Omental fat pad (tissue), 4 donors: ENCODE measurements around the gene ANKRD9. TPM values are rescaled to one million over a fixed set of nuclear protein-coding genes. Genes with fewer than 3 reads are reported as not detected.

ENCODE experiments used
- ATAC-seq: fragments of 150-250 bp; one replicate; pipeline ENCODE4 v1.9.1; 2016; ENCODE audit warnings: mild to moderate bottlenecking, moderate library complexity; ENCODE audit not compliant: low FRiP score
- DNase-seq: peaks from one replicate; pipeline ENCODE4 v3.0.0-alpha.2; 2019; ENCODE audit warnings: low spot score
- CTCF ChIP-seq, 3 donors: fragments of 450-650 bp; IDR thresholded peaks; one replicate each; pipeline ENCODE4 v1.5.1; 2016 to 2017; ENCODE audit warnings: antibody characterized with exemption in 3 of 3, mild to moderate bottlenecking in 3 of 3, moderate library complexity in 2 of 3
- total RNA-seq, 4 donors: library from RNA; depleted of rRNA; stranded (reverse); fragments of >200 nt; gene quantifications; one replicate each; pipeline ENCODE4 v1.1.0, GENCODE V29; 2016

ANKRD9 gene
- total RNA-seq, 4 donors from 2014 or later: 15.1 to 25.9 (median 23.9) TPM

GRCh38 chr14:102490456-102490855, 19.1 kb downstream of the ANKRD9 start:
- DNase-seq: no peak
- no peak for ATAC-seq
- no peak for TF ChIP-seq CTCF (IDR thresholded peaks at IDR 0.05)

- ATAC-seq: no peak
- TF ChIP-seq CTCF (IDR thresholded peaks at IDR 0.05): no peak
Observed at GRCh38 chr14:102487204-102487577, 22.4 kb downstream of the ANKRD9 start.

GRCh38 chr14:102486513-102487203, 22.9 kb downstream of the ANKRD9 start:
- no peak for ATAC-seq
- DNase-seq: no peak
- no peak for TF ChIP-seq CTCF (IDR thresholded peaks at IDR 0.05)

More at GRCh38 chr14:102487204-102487577, 22.4 kb downstream of the ANKRD9 start:
- no peak for DNase-seq

- DNase-seq: no peak
- no peak for ATAC-seq
- no peak for TF ChIP-seq CTCF (IDR thresholded peaks at IDR 0.05)
Observed at GRCh38 chr14:102485693-102486512, 23.7 kb downstream of the ANKRD9 start.

GRCh38 chr14:102484316-102484715, 25.3 kb downstream of the ANKRD9 start:
- DNase-seq: no peak
- TF ChIP-seq CTCF (IDR thresholded peaks at IDR 0.05): no peak
- no peak for ATAC-seq

- TF ChIP-seq CTCF (IDR thresholded peaks at IDR 0.05): no peak
- ATAC-seq (no peak), DNase-seq (no peak)
Observed at GRCh38 chr14:102481791-102482238, 27.8 kb downstream of the ANKRD9 start.
